NCI-H2196 (cell line): Measurements from ENCODE around the gene PCDHB13.
"Not testable (repeated sequence)": the region's sequence is repeated elsewhere in the genome, so short reads cannot be mapped to it uniquely, and the experiment has no call there.

Experiments used
- DNase-seq: peaks from one replicate; lab custom pipeline; 2025; ENCODE audit not compliant: unreplicated experiment; lab: John Stamatoyannopoulos, UW

Gene PCDHB13

GRCh38 chr5:141201126-141201525 is 12.6 kb upstream of the PCDHB13 start:
- not testable (repeated sequence) for DNase-seq

- DNase-seq: not testable (repeated sequence)
Measured at GRCh38 chr5:141201646-141202045, 12.1 kb upstream of the PCDHB13 start.

DNA sequence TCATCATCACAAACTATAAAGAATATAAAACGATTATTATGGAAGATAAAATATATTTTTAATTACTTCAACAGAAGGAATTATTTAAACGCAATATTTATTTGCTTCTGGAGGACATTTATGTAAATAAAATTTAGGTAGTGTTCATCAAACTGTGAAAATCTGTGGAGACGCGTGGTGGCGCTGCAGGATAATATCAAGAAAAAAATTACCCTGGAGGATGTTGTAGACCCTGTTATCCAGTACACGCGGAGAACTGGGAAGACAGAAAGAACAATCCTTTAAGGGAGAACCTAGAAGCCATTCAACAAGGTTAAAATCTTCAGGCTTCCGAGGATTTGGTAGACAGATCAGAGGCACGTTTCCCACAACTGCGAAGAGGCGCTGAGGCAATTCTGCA is 5.2 kb upstream of the PCDHB13 start, which contains the start of gene PCDHB12:
Gene PCDHB12 (plus strand): TSS at position 242 of the 400 bp plus-strand sequence. CDS start 189 bp downstream, outside the sequence.
- no peak for DNase-seq

DNA sequence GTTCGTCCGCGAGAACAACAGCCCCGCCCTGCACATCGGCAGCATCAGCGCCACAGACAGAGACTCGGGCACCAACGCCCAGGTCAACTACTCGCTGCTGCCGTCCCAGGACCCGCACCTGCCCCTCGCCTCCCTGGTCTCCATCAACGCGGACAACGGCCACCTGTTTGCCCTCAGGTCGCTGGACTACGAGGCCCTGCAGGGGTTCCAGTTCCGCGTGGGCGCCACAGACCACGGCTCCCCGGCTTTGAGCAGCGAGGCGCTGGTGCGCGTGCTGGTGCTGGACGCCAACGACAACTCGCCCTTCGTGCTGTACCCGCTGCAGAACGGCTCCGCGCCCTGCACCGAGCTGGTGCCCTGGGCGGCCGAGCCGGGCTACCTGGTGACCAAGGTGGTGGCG is 3.4 kb upstream of the PCDHB13 start:
- DNase-seq: not testable (repeated sequence)

- DNase-seq: not testable (repeated sequence)
Measured at GRCh38 chr5:141210849-141211248, 2.9 kb upstream of the PCDHB13 start.

DNA sequence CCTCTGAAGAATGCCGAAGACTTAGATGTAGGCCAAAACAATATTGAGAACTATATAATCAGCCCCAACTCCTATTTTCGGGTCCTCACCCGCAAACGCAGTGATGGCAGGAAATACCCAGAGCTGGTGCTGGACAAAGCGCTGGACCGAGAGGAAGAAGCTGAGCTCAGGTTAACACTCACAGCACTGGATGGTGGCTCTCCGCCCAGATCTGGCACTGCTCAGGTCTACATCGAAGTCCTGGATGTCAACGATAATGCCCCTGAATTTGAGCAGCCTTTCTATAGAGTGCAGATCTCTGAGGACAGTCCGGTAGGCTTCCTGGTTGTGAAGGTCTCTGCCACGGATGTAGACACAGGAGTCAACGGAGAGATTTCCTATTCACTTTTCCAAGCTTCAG is 864 bp downstream of the PCDHB13 start:
- not testable (repeated sequence) for DNase-seq

- DNase-seq: not testable (repeated sequence)
Measured at GRCh38 chr5:141215504-141215903, 1.8 kb downstream of the PCDHB13 start.

DNA sequence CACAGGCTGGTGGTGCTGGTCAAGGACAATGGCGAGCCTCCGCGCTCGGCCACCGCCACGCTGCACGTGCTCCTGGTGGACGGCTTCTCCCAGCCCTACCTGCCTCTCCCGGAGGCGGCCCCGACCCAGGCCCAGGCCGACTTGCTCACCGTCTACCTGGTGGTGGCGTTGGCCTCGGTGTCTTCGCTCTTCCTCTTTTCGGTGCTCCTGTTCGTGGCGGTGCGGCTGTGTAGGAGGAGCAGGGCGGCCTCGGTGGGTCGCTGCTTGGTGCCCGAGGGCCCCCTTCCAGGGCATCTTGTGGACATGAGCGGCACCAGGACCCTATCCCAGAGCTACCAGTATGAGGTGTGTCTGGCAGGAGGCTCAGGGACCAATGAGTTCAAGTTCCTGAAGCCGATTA is 2.3 kb downstream of the PCDHB13 start:
- not testable (repeated sequence) for DNase-seq

DNA sequence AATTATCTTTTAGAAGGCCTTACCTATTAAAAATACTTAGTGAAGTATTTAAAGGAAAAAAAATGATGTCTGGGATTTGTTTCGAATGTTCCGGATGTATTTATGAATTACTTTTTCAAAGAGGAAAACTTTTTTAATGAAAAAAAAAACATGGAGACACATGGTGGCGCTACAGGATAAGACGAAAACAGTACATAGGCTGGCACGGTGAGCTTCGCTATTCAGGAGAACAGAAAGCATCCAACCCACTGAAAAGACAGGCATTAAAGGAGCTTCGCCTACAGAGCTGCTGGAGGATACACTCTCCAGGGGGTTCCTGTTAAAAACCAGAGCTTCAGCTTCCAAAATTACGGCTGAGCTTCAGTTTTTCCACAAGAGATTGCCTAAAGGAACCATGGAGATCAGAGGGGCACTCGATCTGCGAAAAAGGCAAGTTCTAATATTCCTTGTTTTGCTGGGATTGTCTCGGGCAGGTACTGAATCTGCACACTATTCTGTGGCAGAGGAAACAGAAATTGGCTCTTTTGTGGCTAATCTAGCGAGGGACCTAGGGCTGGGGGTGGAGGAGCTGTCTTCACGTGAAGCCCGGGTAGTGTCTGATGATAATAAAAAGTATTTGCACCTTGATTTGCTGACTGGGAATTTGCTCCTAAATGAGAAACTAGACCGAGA is 9.5 kb downstream of the PCDHB13 start, which contains the start of gene PCDHB14:
Gene PCDHB14 (plus strand): TSS at position 232 of the 672 bp plus-strand sequence. CDS start 163 bp downstream, at position 395.
- DNase-seq: peak; percentile 42

DNA sequence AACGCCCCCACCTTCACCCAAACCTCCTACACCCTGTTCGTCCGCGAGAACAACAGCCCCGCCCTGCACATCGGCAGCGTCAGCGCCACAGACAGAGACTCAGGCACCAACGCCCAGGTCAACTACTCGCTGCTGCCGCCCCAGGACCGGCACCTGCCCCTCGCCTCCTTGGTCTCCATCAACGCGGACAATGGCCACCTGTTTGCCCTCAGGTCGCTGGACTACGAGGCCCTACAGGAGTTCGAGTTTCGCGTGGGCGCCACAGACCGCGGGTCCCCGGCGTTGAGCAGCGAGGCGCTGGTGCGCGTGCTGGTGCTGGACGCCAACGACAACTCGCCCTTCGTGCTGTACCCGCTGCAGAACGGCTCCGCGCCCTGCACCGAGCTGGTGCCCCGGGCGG is 11.1 kb downstream of the PCDHB13 start:
- DNase-seq: not testable (repeated sequence)

- DNase-seq: not testable (repeated sequence)
Measured at GRCh38 chr5:141225421-141225820, 11.7 kb downstream of the PCDHB13 start.

DNA sequence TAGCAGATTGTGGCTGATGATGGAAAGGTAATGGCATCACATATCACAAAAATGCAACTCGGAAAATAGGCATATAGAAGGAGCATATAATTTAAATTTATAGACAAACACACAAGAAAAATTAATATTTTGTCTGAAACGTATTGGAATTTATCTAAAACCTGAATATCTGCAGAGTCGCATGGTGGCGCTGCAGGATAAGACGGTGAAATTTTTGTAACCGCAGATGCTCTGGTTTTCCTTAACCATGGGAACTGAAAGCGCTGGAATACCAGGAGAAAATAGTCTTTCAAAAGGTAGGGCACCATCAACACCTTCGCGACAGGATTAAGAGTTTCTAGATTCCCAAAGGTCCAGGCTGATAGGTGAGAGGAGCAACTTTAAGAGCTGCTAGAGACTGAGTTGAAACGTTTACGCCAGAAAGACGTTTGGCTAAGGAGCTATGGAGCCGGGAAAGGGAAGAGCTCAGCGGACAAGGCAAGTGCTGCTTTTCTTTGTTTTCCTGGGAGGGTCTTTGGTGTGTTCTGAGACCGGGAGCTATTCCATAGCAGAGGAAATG is 20.5 kb downstream of the PCDHB13 start:
- no peak for DNase-seq

- DNase-seq: not testable (repeated sequence)
Measured at GRCh38 chr5:141235922-141236321, 22.2 kb downstream of the PCDHB13 start.

GRCh38 chr5:141236516-141237313 is 23.0 kb downstream of the PCDHB13 start:
- DNase-seq: no peak

GRCh38 chr5:141241496-141241895 is 27.8 kb downstream of the PCDHB13 start:
- DNase-seq: no peak

DNA sequence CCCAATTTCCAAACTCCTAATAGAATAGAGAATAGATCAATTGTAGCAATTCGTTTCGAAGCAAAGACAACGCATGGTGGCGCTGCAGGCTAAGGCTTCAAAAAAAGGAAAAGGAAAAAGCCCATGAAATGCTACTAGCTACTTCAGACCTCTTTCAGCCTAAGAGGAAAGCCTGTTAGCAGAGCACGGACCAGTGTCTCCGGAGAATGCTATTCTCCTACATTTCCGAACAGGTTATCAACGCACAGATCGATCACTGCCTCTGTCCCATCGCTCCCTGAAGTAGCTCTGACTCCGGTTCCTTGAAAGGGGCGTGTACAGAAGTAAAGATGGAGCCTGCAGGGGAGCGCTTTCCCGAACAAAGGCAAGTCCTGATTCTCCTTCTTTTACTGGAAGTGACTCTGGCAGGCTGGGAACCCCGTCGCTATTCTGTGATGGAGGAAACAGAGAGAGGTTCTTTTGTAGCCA is 31.6 kb downstream of the PCDHB13 start, which contains the start of gene PCDHB15:
Gene PCDHB15 (plus strand): TSS at position 146 of the 468 bp plus-strand sequence. CDS start 184 bp downstream, at position 330.
- no peak for DNase-seq

DNA sequence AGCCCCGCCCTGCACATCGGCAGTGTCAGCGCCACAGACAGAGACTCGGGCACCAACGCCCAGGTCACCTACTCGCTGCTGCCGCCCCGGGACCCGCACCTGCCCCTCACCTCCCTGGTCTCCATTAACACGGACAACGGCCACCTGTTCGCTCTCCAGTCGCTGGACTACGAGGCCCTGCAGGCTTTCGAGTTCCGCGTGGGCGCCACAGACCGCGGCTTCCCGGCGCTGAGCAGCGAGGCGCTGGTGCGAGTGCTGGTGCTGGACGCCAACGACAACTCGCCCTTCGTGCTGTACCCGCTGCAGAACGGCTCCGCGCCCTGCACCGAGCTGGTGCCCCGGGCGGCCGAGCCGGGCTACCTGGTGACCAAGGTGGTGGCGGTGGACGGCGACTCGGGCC is 33.3 kb downstream of the PCDHB13 start:
- DNase-seq: not testable (repeated sequence)

DNA sequence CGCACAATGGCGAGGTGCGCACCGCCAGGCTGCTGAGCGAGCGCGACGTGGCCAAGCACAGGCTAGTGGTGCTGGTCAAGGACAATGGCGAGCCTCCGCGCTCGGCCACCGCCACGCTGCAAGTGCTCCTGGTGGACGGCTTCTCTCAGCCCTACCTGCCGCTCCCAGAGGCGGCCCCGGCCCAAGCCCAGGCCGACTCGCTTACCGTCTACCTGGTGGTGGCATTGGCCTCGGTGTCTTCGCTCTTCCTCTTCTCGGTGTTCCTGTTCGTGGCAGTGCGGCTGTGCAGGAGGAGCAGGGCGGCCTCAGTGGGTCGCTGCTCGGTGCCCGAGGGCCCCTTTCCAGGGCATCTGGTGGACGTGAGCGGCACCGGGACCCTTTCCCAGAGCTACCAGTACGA is 33.7 kb downstream of the PCDHB13 start:
- not testable (repeated sequence) for DNase-seq

GRCh38 chr5:141250576-141250975 is 36.9 kb downstream of the PCDHB13 start:
- DNase-seq: no peak

- no peak for DNase-seq
Measured at GRCh38 chr5:141258464-141258863, 44.7 kb downstream of the PCDHB13 start.

- no peak for DNase-seq
Measured at GRCh38 chr5:141258948-141259347, 45.2 kb downstream of the PCDHB13 start.
